Panc1 (cell line): ENCODE measurements around the gene LRRC47. TPM values are rescaled to one million over a fixed set of nuclear protein-coding genes. Genes with fewer than 3 reads are reported as not detected.
A peak's percentile ranks its signal among the peaks of the same experiment; 100 is the strongest.

Experiments used
- ATAC-seq: fragments of 200-7000 bp; cut with Tn5 transposase; 2 replicates; pipeline ENCODE4 v1.9.1; 2020; ENCODE audit warnings: mild to moderate bottlenecking, moderate library complexity
- BruUV-seq: library from RNA; stranded (reverse); fragments of 400-500 nt; replicated peaks from 2 replicates; lab custom pipeline; 2021; lab: Mats Ljungman, UMichigan
- CTCF ChIA-PET: fragments of 300-600 bp; sonication (Branson Sonifier 250); formaldehyde crosslinking; loops from one replicate; lab custom pipeline; 2022; ENCODE audit warnings: antibody characterized with exemption; lab: Charles Lee
- POLR2A ChIA-PET: fragments of 300-600 bp; sonication (Branson Sonifier 250); formaldehyde crosslinking; loops from one replicate; lab custom pipeline; 2022; ENCODE audit warnings: antibody characterized with exemption; lab: Charles Lee
- DNase-seq: peaks from one replicate; pipeline ENCODE4 v3.0.0-alpha.2; 2010; ENCODE audit warnings: low read depth, low spot score
- H3K27ac ChIP-seq: 2 replicates; pipeline ENCODE4 v1.5.1; 2011; ENCODE audit warnings: mild to moderate bottlenecking, low read length, inconsistent platforms
- H3K27me3 ChIP-seq: fragments of 200-500 bp; sonication (Bioruptor generic); 2 replicates; pipeline ENCODE4 v1.6.0; 2014; ENCODE audit warnings: low read length, inconsistent platforms; ENCODE audit not compliant: control insufficient read depth, insufficient read depth
- H3K36me3 ChIP-seq: fragments of 200-500 bp; sonication (Bioruptor generic); 2 replicates; pipeline ENCODE4 v1.5.1; 2014; ENCODE audit warnings: inconsistent platforms, mild to moderate bottlenecking, low read length, moderate library complexity; ENCODE audit not compliant: control insufficient read depth, insufficient read depth
- H3K4me1 ChIP-seq: 2 replicates; pipeline ENCODE4 v1.5.1; 2011; ENCODE audit warnings: inconsistent platforms, mild to moderate bottlenecking, low read length, moderate library complexity; ENCODE audit not compliant: control insufficient read depth, insufficient read depth
- H3K4me3 ChIP-seq, 2 experiments: 2 replicates each; pipeline ENCODE4 v1.5.1; 2011 to 2012; ENCODE audit warnings: low read depth in 2 of 2, low read length in 2 of 2, mild to moderate bottlenecking in 2 of 2, inconsistent platforms in 1 of 2, moderate library complexity in 1 of 2
- H3K9me3 ChIP-seq: fragments of 200-500 bp; sonication (Bioruptor generic); 2 replicates; pipeline ENCODE4 v1.5.1; 2014; ENCODE audit warnings: low read depth, mild to moderate bottlenecking, inconsistent platforms, low read length, moderate library complexity; ENCODE audit not compliant: control insufficient read depth, insufficient read depth
- CTCF ChIP-seq: fragments of 450-650 bp; IDR thresholded peaks from 2 replicates; pipeline ENCODE4 v1.5.1; 2017; ENCODE audit warnings: mild to moderate bottlenecking
- POLR2AphosphoS5 ChIP-seq: IDR thresholded peaks from 2 replicates; pipeline ENCODE4 v1.6.1; 2012; ENCODE audit warnings: mild to moderate bottlenecking, low read depth, low read length, moderate library complexity
- REST ChIP-seq, 2 experiments: IDR thresholded peaks; 2 replicates each; pipeline ENCODE4 v1.6.1; 2011 to 2012; ENCODE audit warnings: low read depth in 2 of 2, control low read depth in 1 of 2, low read length in 1 of 2, mild to moderate bottlenecking in 1 of 2, moderate library complexity in 1 of 2; ENCODE audit not compliant: insufficient read depth in 1 of 2
- SIN3A ChIP-seq: IDR thresholded peaks from 2 replicates; pipeline ENCODE4 v1.6.1; 2012; ENCODE audit warnings: low read depth, mild to moderate bottlenecking, low read length, moderate library complexity, borderline replicate concordance; ENCODE audit not compliant: insufficient read depth
- TCF7L2 ChIP-seq: IDR thresholded peaks from 2 replicates; pipeline ENCODE4 v1.6.1; 2011; ENCODE audit warnings: mild to moderate bottlenecking, low read depth, low read length, inconsistent platforms
- in situ Hi-C: cut with HindIII; loops from 2 replicates; pipeline ENCODE4 v1.10.0; 2016; ENCODE audit warnings: low sequenced_read_pairs, low pct_unique_long_range_greater_than_20kb
- intact Hi-C: fragments of 100-400 bp; cut with micrococcal nuclease; formaldehyde crosslinking; loops from one replicate; pipeline ENCODE4 v1.10.0; 2022; ENCODE audit not compliant: unreplicated experiment
- total RNA-seq: library from RNA; stranded (reverse); gene quantifications from one replicate; pipeline ENCODE4 v1.2.1, GENCODE V29; 2021; ENCODE audit not compliant: unreplicated experiment

LRRC47 gene
- total RNA-seq, 1 experiment from 2014 or later: 51.0 TPM

- Histone ChIP-seq H3K9me3 (no peaks in the 10 kb centered on the region), H3K27me3 (no peaks in the 10 kb centered on the region), H3K27ac (no peak overlapping the region), H3K36me3 (no peaks in the 10 kb centered on the region), H3K4me3 (no peak overlapping the region), H3K4me1 (no peaks in the 10 kb centered on the region)
- POLR2A ChIA-PET: no interaction called here
- CTCF ChIA-PET: no interaction called here
- DNase-seq: no peak
- BruUV-seq: no TSS peak
- no peak for TF ChIP-seq CTCF
- no peak for TF ChIP-seq TCF7L2
- no peak for TF ChIP-seq REST (IDR thresholded peaks at IDR 0.05; ENCODE audit: insufficient read depth in 1 of 2, low read depth in 2 of 2, low read length in 1 of 2)
- no peak for TF ChIP-seq SIN3A
- TF ChIP-seq POLR2AphosphoS5: no peak
- intact Hi-C loops: no loop called here
- in situ Hi-C loops: no loop called here
- 0 out of 2 replicates have a peak, but pooled peaks have one; percentile 7 for ATAC-seq
Measured at GRCh38 chr1:3817138-3817740, 20.9 kb upstream of the LRRC47 start.

GRCh38 chr1:3816331-3817137 is 20.2 kb upstream of the LRRC47 start:
- no peak for ATAC-seq
- Histone ChIP-seq H3K36me3 (no peaks in the 10 kb centered on the region), H3K27me3 (no peaks in the 10 kb centered on the region), H3K4me1 (0 out of 2 replicates have a peak, but pooled peaks cover 2% of the 10 kb centered on the region), H3K4me3 (no peak overlapping the region), H3K9me3 (no peaks in the 10 kb centered on the region), H3K27ac (no peak overlapping the region)
- intact Hi-C loops: no loop called here
- no peak for DNase-seq
- no TSS peak for BruUV-seq
- in situ Hi-C loops: no loop called here
- no peak for TF ChIP-seq CTCF
- no peak for TF ChIP-seq POLR2AphosphoS5
- TF ChIP-seq SIN3A: no peak
- no peak for TF ChIP-seq REST (IDR thresholded peaks at IDR 0.05; ENCODE audit: insufficient read depth in 1 of 2, low read depth in 2 of 2, low read length in 1 of 2)
- TF ChIP-seq TCF7L2: no peak
- ChIA-PET POLR2A (interaction anchor here (0.5 kb wide), 1 partner anchor 51 kb away, joined by 3 read pairs; no protein-coding TSS in a partner anchor), CTCF (no interaction called here)
